GM19455 (cell line): ENCODE data around the gene SPATA12.

Experiments used
- ATAC-seq: cut with Tn5 transposase; IDR thresholded peaks from one replicate; pipeline ENCODE4 v1.9.1; 2021; ENCODE audit not compliant: unreplicated experiment

The SPATA12 gene

GRCh38 chr3:57052662-57053061, 7.8 kb upstream of the SPATA12 start:
- ATAC-seq: no peak

GRCh38 chr3:57053122-57053521, 7.3 kb upstream of the SPATA12 start:
- no peak for ATAC-seq

GRCh38 chr3:57057351-57057750, 3.1 kb upstream of the SPATA12 start:
- ATAC-seq: no peak

GRCh38 chr3:57059411-57059810, 1.1 kb upstream of the SPATA12 start:
- no peak for ATAC-seq

- no peak for ATAC-seq
These were observed 1.1 kb downstream of the SPATA12 start for GRCh38 chr3:57061556-57061955.

GRCh38 chr3:57062101-57062631, 1.7 kb downstream of the SPATA12 start:
- no peak for ATAC-seq

- ATAC-seq: no peak
These were observed 2.6 kb downstream of the SPATA12 start for GRCh38 chr3:57063032-57063431.

GRCh38 chr3:57064001-57064400, 3.5 kb downstream of the SPATA12 start:
- ATAC-seq: no peak

- ATAC-seq: no peak
These were observed 4.1 kb downstream of the SPATA12 start for GRCh38 chr3:57064572-57064971.

- no peak for ATAC-seq
These were observed 5.1 kb downstream of the SPATA12 start for GRCh38 chr3:57065588-57065987.

- ATAC-seq: no peak
These were observed 6.0 kb downstream of the SPATA12 start for GRCh38 chr3:57066471-57066870.

- ATAC-seq: peak; percentile 97
These were observed 8.1 kb downstream of the SPATA12 start for GRCh38 chr3:57068437-57069089.

GRCh38 chr3:57069503-57069902, 9.0 kb downstream of the SPATA12 start:
- no peak for ATAC-seq

GRCh38 chr3:57073628-57074027, 13.2 kb downstream of the SPATA12 start:
- ATAC-seq: no peak

GRCh38 chr3:57074135-57074534, 13.7 kb downstream of the SPATA12 start:
- ATAC-seq: no peak

- no peak for ATAC-seq
These were observed 16.0 kb downstream of the SPATA12 start for GRCh38 chr3:57076422-57076951.

- no peak for ATAC-seq
These were observed 17.3 kb downstream of the SPATA12 start for GRCh38 chr3:57077630-57078343.

GRCh38 chr3:57078344-57078634, 17.8 kb downstream of the SPATA12 start:
- no peak for ATAC-seq

- ATAC-seq: no peak
These were observed 18.4 kb downstream of the SPATA12 start for GRCh38 chr3:57078635-57079473.

- ATAC-seq: no peak
These were observed 19.0 kb downstream of the SPATA12 start for GRCh38 chr3:57079474-57079831.

GRCh38 chr3:57080171-57080570, 19.7 kb downstream of the SPATA12 start:
- ATAC-seq: no peak

- no peak for ATAC-seq
These were observed 20.7 kb downstream of the SPATA12 start for GRCh38 chr3:57081173-57081572.
